Thyroid gland (tissue), 4 donors: Measurements from ENCODE around the gene SLC52A3.

Experiments used
- CTCF ChIP-seq, 6 experiments: fragments of 200-600 bp in 3 of 6; fragments of 450-650 bp in 3 of 6; sonication (generic) in 3 of 6; IDR thresholded peaks; one replicate each; pipeline ENCODE4 v1.5.1; 2016 to 2019; ENCODE audit warnings: antibody characterized with exemption in 6 of 6, mild to moderate bottlenecking in 2 of 6, inconsistent platforms in 1 of 6, moderate library complexity in 1 of 6
- POLR2A ChIP-seq, 2 donors: fragments of 450-650 bp; IDR thresholded peaks; one replicate each; pipeline ENCODE4 v1.6.1; 2017; ENCODE audit warnings: antibody characterized with exemption in 2 of 2, mild to moderate bottlenecking in 2 of 2, moderate library complexity in 1 of 2

DNA sequence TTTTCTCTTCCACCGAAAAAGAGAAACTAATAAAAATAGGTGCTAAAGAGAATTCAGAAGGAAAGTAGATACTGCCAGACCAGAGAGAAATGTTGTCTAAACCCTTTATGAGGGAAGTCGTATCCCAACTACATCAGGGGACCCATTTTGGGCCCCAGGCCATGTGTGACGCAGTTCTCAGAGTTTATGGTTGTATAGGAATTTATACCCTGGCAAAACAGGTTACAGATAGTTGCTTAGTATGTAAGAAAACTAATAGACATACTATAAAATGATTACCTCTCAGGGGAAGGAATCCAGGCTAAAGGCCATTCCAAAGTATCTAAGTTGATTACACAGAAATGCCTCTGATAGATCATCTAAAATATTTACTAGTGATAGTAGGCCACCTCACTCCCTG, 28.6 kb upstream of the SLC52A3 start:
- TF ChIP-seq CTCF (IDR thresholded peaks at IDR 0.05) (no peak), POLR2A (IDR thresholded peaks at IDR 0.05) (no peak)
